Epidermal melanocyte (primary cell): Measurements from ENCODE around the gene UGDH.
"Not testable (repeated sequence)": the region's sequence is repeated elsewhere in the genome, so short reads cannot be mapped to it uniquely, and the experiment has no call there.

Experiments used
- DNase-seq: peaks from one replicate; pipeline ENCODE4 v3.0.0; 2011; ENCODE audit warnings: low spot score; ENCODE audit not compliant: insufficient read length

The UGDH gene

GRCh38 chr4:39495446-39496213 is 31.6 kb downstream of the UGDH start:
- no peak for DNase-seq

GRCh38 chr4:39494354-39494753 is 32.9 kb downstream of the UGDH start:
- no peak for DNase-seq

- DNase-seq: no peak
These were observed 36.9 kb downstream of the UGDH start for GRCh38 chr4:39490322-39490721.

- no peak for DNase-seq
These were observed 40.9 kb downstream of the UGDH start for GRCh38 chr4:39486221-39486804.

- DNase-seq: no peak
These were observed 42.5 kb downstream of the UGDH start for GRCh38 chr4:39484582-39485272.

- no peak for DNase-seq
These were observed 46.1 kb downstream of the UGDH start for GRCh38 chr4:39480902-39481695.

- no peak for DNase-seq
These were observed 47.0 kb downstream of the UGDH start for GRCh38 chr4:39480251-39480650.

- DNase-seq: no peak
These were observed 50.9 kb downstream of the UGDH start for GRCh38 chr4:39476187-39476895.

GRCh38 chr4:39472396-39472795 is 54.8 kb downstream of the UGDH start:
- DNase-seq: no peak

GRCh38 chr4:39470402-39470801 is 56.8 kb downstream of the UGDH start:
- DNase-seq: no peak

- peak; percentile 17 for DNase-seq
These were observed 57.7 kb downstream of the UGDH start for GRCh38 chr4:39469429-39470077.

GRCh38 chr4:39467464-39467863 is 59.8 kb downstream of the UGDH start:
- DNase-seq: no peak

GRCh38 chr4:39466747-39467146 is 60.5 kb downstream of the UGDH start:
- DNase-seq: no peak

- DNase-seq: no peak
These were observed 62.2 kb downstream of the UGDH start for GRCh38 chr4:39464886-39465501.

- peak; percentile 94 for DNase-seq
These were observed 68.5 kb downstream of the UGDH start, which contains the start of the genes LIAS and RPL9 for GRCh38 chr4:39458505-39459300. Gene LIAS (plus strand): TSS chr4:39459056. CDS start chr4:39459118, 62 bp downstream. Gene RPL9 (minus strand): TSS chr4:39458922. CDS start chr4:39458439, 483 bp downstream.

- not testable (repeated sequence) for DNase-seq
These were observed 69.1 kb downstream of the UGDH start for GRCh38 chr4:39458161-39458504.

GRCh38 chr4:39456946-39457763 is 70.1 kb downstream of the UGDH start:
- no peak for DNase-seq

- no peak for DNase-seq
These were observed 71.8 kb downstream of the UGDH start for GRCh38 chr4:39455486-39455885.
